ENCODE results near the gene MUL1.

- TF ChIP-seq POLR2A (IDR thresholded peaks at IDR 0.05) (no peak), CTCF (IDR thresholded peaks at IDR 0.05) (no peak)
These were observed 13.2 kb downstream of the MUL1 start for GRCh38 chr1:20494609-20495311.

Measured in adrenal gland (tissue), 5 donors.